ENCODE results near the gene SSR1. TPM values are rescaled to one million over a fixed set of nuclear protein-coding genes. Genes with fewer than 3 reads are reported as not detected.

SSR1 gene
- total and polyA plus RNA-seq, 9 donors = 62.7 to 110 (median 75.5) TPM

- no peak for DNase-seq
- Histone ChIP-seq H3K4me3 (ENCODE audit: low read length) (no peak overlapping the region), H3K27me3 (ENCODE audit: control insufficient read depth, insufficient read depth, low read length) (no peaks in the 10 kb centered on the region), H3K9me3 (replicated peaks; ENCODE audit: control insufficient read depth, low read depth, low read length) (no peaks in the 10 kb centered on the region), H3K27ac (ENCODE audit: low read length) (peak overlapping the region; percentile 63), H3K4me1 (ENCODE audit: control insufficient read depth, insufficient read depth, low read length) (peaks cover 27% of the 10 kb centered on the region), H3K36me3 (ENCODE audit: control insufficient read depth, insufficient read depth, low read length) (peaks cover 48% of the 10 kb centered on the region)
- no CpG with 5 or more reads among the region's 4 CpGs for WGBS (ENCODE audit: insufficient coverage)
These were observed 70.2 kb downstream of the SSR1 start for GRCh38 chr6:7242835-7243178.

GRCh38 chr6:7241709-7242645 is 71.0 kb downstream of the SSR1 start:
- no peaks in the 10 kb centered on the region for H3K9me3 ChIP-seq (replicated peaks; ENCODE audit: control insufficient read depth, low read depth, low read length)
- peaks cover 27% of the 10 kb centered on the region for H3K4me1 ChIP-seq (ENCODE audit: control insufficient read depth, insufficient read depth, low read length)
- peak overlapping the region; percentile 55 for H3K27ac ChIP-seq (ENCODE audit: low read length)
- WGBS (ENCODE audit: insufficient coverage) = 49% methylated on average over 6 of the region's 13 CpGs
- peaks cover 40% of the 10 kb centered on the region for H3K36me3 ChIP-seq (ENCODE audit: control insufficient read depth, insufficient read depth, low read length)
- H3K4me3 ChIP-seq (ENCODE audit: low read length) = no peak overlapping the region
- H3K27me3 ChIP-seq (ENCODE audit: control insufficient read depth, insufficient read depth, low read length) = no peaks in the 10 kb centered on the region
- peak; percentile 63 for DNase-seq

GRCh38 chr6:7241160-7241559 is 71.8 kb downstream of the SSR1 start:
- Histone ChIP-seq H3K4me3 (ENCODE audit: low read length) (no peak overlapping the region), H3K27ac (ENCODE audit: low read length) (no peak overlapping the region), H3K36me3 (ENCODE audit: control insufficient read depth, insufficient read depth, low read length) (peaks cover 34% of the 10 kb centered on the region), H3K27me3 (ENCODE audit: control insufficient read depth, insufficient read depth, low read length) (no peaks in the 10 kb centered on the region), H3K9me3 (replicated peaks; ENCODE audit: control insufficient read depth, low read depth, low read length) (no peaks in the 10 kb centered on the region), H3K4me1 (ENCODE audit: control insufficient read depth, insufficient read depth, low read length) (peaks cover 30% of the 10 kb centered on the region)
- WGBS (ENCODE audit: insufficient coverage) = 97% methylated on average over 5 of the region's 10 CpGs
- DNase-seq = no peak

GRCh38 chr6:7240351-7240750 is 72.6 kb downstream of the SSR1 start:
- Histone ChIP-seq H3K27ac (ENCODE audit: low read length) (no peak overlapping the region), H3K36me3 (ENCODE audit: control insufficient read depth, insufficient read depth, low read length) (peaks cover 36% of the 10 kb centered on the region), H3K4me3 (ENCODE audit: low read length) (no peak overlapping the region), H3K27me3 (ENCODE audit: control insufficient read depth, insufficient read depth, low read length) (no peaks in the 10 kb centered on the region), H3K4me1 (ENCODE audit: control insufficient read depth, insufficient read depth, low read length) (peaks cover 35% of the 10 kb centered on the region), H3K9me3 (replicated peaks; ENCODE audit: control insufficient read depth, low read depth, low read length) (no peaks in the 10 kb centered on the region)
- no peak for DNase-seq
- 77% methylated on average over 4 of the region's 9 CpGs for WGBS (ENCODE audit: insufficient coverage)

- H3K27me3 ChIP-seq (ENCODE audit: control insufficient read depth, insufficient read depth, low read length) = no peaks in the 10 kb centered on the region
- no peak overlapping the region for H3K4me3 ChIP-seq (ENCODE audit: low read length)
- WGBS (ENCODE audit: insufficient coverage) = 56% methylated on average over 4 of the region's 5 CpGs
- no peak overlapping the region for H3K27ac ChIP-seq (ENCODE audit: low read length)
- H3K9me3 ChIP-seq (replicated peaks; ENCODE audit: control insufficient read depth, low read depth, low read length) = no peaks in the 10 kb centered on the region
- DNase-seq = no peak
- H3K36me3 ChIP-seq (ENCODE audit: control insufficient read depth, insufficient read depth, low read length) = peaks cover 44% of the 10 kb centered on the region
- peaks cover 36% of the 10 kb centered on the region for H3K4me1 ChIP-seq (ENCODE audit: control insufficient read depth, insufficient read depth, low read length)
These were observed 73.4 kb downstream of the SSR1 start for GRCh38 chr6:7239590-7239948.

GRCh38 chr6:7238900-7239589 is 74.0 kb downstream of the SSR1 start:
- DNase-seq = peak; percentile 74
- H3K27ac ChIP-seq (ENCODE audit: low read length) = peak overlapping the region; percentile 38
- H3K4me3 ChIP-seq (ENCODE audit: low read length) = no peak overlapping the region
- no peaks in the 10 kb centered on the region for H3K27me3 ChIP-seq (ENCODE audit: control insufficient read depth, insufficient read depth, low read length)
- H3K9me3 ChIP-seq (replicated peaks; ENCODE audit: control insufficient read depth, low read depth, low read length) = no peaks in the 10 kb centered on the region
- H3K36me3 ChIP-seq (ENCODE audit: control insufficient read depth, insufficient read depth, low read length) = peaks cover 46% of the 10 kb centered on the region
- WGBS (ENCODE audit: insufficient coverage) = 32% methylated on average over 8 of the region's 10 CpGs
- H3K4me1 ChIP-seq (ENCODE audit: control insufficient read depth, insufficient read depth, low read length) = peaks cover 36% of the 10 kb centered on the region

GRCh38 chr6:7238526-7238899 is 74.5 kb downstream of the SSR1 start:
- peaks cover 36% of the 10 kb centered on the region for H3K4me1 ChIP-seq (ENCODE audit: control insufficient read depth, insufficient read depth, low read length)
- H3K36me3 ChIP-seq (ENCODE audit: control insufficient read depth, insufficient read depth, low read length) = peaks cover 50% of the 10 kb centered on the region

GRCh38 chr6:7237653-7238188 is 75.3 kb downstream of the SSR1 start:
- peaks cover 51% of the 10 kb centered on the region for H3K36me3 ChIP-seq (ENCODE audit: control insufficient read depth, insufficient read depth, low read length)
- H3K4me1 ChIP-seq (ENCODE audit: control insufficient read depth, insufficient read depth, low read length) = peaks cover 29% of the 10 kb centered on the region

More at GRCh38 chr6:7238526-7238899, 74.5 kb downstream of the SSR1 start:
- no peak overlapping the region for H3K4me3 ChIP-seq (ENCODE audit: low read length)
- no peaks in the 10 kb centered on the region for H3K27me3 ChIP-seq (ENCODE audit: control insufficient read depth, insufficient read depth, low read length)
- no CpG with 5 or more reads among the region's 5 CpGs for WGBS (ENCODE audit: insufficient coverage)
- no peaks in the 10 kb centered on the region for H3K9me3 ChIP-seq (replicated peaks; ENCODE audit: control insufficient read depth, low read depth, low read length)
- no peak for DNase-seq
- H3K27ac ChIP-seq (ENCODE audit: low read length) = no peak overlapping the region

GRCh38 chr6:7236306-7237209 is 76.4 kb downstream of the SSR1 start:
- peaks cover 55% of the 10 kb centered on the region for H3K36me3 ChIP-seq (ENCODE audit: control insufficient read depth, insufficient read depth, low read length)
- 100% methylated on average over 3 of the region's 8 CpGs for WGBS (ENCODE audit: insufficient coverage)
- H3K4me1 ChIP-seq (ENCODE audit: control insufficient read depth, insufficient read depth, low read length) = peaks cover 17% of the 10 kb centered on the region
- DNase-seq = no peak
- no peaks in the 10 kb centered on the region for H3K9me3 ChIP-seq (replicated peaks; ENCODE audit: control insufficient read depth, low read depth, low read length)
- H3K4me3 ChIP-seq (ENCODE audit: low read length) = no peak overlapping the region
- H3K27me3 ChIP-seq (ENCODE audit: control insufficient read depth, insufficient read depth, low read length) = no peaks in the 10 kb centered on the region
- H3K27ac ChIP-seq (ENCODE audit: low read length) = peak overlapping the region; percentile 33

More at GRCh38 chr6:7237653-7238188, 75.3 kb downstream of the SSR1 start:
- no peaks in the 10 kb centered on the region for H3K27me3 ChIP-seq (ENCODE audit: control insufficient read depth, insufficient read depth, low read length)
- no CpG with 5 or more reads among the region's 8 CpGs for WGBS (ENCODE audit: insufficient coverage)
- H3K9me3 ChIP-seq (replicated peaks; ENCODE audit: control insufficient read depth, low read depth, low read length) = no peaks in the 10 kb centered on the region
- H3K27ac ChIP-seq (ENCODE audit: low read length) = no peak overlapping the region
- no peak overlapping the region for H3K4me3 ChIP-seq (ENCODE audit: low read length)
- no peak for DNase-seq
